Suprapubic skin (tissue), 4 donors: ENCODE results near the gene NAA15.

Source experiments
- EP300 ChIP-seq: sonication (generic); formaldehyde crosslinking; IDR thresholded peaks from one replicate; pipeline ENCODE4 v1.6.1; 2017; ENCODE audit warnings: antibody characterized with exemption
- POLR2A ChIP-seq, 2 donors: fragments of 450-650 bp; IDR thresholded peaks; one replicate each; pipeline ENCODE4 v1.6.1; 2017; ENCODE audit warnings: antibody characterized with exemption in 2 of 2, mild to moderate bottlenecking in 2 of 2, moderate library complexity in 2 of 2
- POLR2AphosphoS5 ChIP-seq, 3 donors: sonication (generic); formaldehyde crosslinking; IDR thresholded peaks; one replicate each; pipeline ENCODE4 v1.6.1; 2017; ENCODE audit warnings: antibody characterized with exemption in 3 of 3
- TF ChIP-seq, protein P1 (sequence below), 2 donors: fragments of 200-600 bp in 1 of 2; fragments of 450-650 bp in 1 of 2; sonication (generic) in 1 of 2; IDR thresholded peaks; one replicate each; pipeline ENCODE4 v1.5.1; 2016 to 2019; ENCODE audit warnings: antibody characterized with exemption in 2 of 2, mild to moderate bottlenecking in 1 of 2, moderate library complexity in 1 of 2

DNA sequence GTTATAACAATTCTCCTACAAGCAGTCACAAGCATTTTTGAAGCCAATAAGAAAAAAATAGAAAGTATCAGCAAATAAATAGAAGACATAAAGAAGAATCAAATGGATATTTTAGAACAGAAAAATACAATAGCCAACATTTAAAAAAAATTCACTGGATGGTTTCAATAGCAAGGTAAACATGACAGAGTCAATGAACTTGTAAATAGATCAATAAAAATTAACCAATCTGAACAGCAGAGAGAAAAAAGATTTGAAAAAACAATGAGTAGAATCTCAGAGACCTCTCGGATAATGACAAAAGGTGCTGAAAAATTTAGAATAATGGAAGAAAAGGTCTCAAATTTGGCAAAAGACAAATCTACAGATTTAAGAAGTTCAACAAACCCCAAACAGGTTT is 119.3 kb downstream of the NAA15 start:
- no peak for TF ChIP-seq POLR2AphosphoS5 (IDR thresholded peaks at IDR 0.05)
- TF ChIP-seq POLR2A (IDR thresholded peaks at IDR 0.05) = no peak
- TF ChIP-seq, protein P1, sequence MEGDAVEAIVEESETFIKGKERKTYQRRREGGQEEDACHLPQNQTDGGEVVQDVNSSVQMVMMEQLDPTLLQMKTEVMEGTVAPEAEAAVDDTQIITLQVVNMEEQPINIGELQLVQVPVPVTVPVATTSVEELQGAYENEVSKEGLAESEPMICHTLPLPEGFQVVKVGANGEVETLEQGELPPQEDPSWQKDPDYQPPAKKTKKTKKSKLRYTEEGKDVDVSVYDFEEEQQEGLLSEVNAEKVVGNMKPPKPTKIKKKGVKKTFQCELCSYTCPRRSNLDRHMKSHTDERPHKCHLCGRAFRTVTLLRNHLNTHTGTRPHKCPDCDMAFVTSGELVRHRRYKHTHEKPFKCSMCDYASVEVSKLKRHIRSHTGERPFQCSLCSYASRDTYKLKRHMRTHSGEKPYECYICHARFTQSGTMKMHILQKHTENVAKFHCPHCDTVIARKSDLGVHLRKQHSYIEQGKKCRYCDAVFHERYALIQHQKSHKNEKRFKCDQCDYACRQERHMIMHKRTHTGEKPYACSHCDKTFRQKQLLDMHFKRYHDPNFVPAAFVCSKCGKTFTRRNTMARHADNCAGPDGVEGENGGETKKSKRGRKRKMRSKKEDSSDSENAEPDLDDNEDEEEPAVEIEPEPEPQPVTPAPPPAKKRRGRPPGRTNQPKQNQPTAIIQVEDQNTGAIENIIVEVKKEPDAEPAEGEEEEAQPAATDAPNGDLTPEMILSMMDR (IDR thresholded peaks at IDR 0.05) = no peak
- no peak for TF ChIP-seq EP300
